ENCODE measurements around the gene ATR. TPM values are rescaled to one million over a fixed set of nuclear protein-coding genes. Genes with fewer than 3 reads are reported as not detected.

Gene ATR
- total and polyA plus RNA-seq, 4 donors, result 9.0 to 41.3 (median 23.3) TPM

DNA sequence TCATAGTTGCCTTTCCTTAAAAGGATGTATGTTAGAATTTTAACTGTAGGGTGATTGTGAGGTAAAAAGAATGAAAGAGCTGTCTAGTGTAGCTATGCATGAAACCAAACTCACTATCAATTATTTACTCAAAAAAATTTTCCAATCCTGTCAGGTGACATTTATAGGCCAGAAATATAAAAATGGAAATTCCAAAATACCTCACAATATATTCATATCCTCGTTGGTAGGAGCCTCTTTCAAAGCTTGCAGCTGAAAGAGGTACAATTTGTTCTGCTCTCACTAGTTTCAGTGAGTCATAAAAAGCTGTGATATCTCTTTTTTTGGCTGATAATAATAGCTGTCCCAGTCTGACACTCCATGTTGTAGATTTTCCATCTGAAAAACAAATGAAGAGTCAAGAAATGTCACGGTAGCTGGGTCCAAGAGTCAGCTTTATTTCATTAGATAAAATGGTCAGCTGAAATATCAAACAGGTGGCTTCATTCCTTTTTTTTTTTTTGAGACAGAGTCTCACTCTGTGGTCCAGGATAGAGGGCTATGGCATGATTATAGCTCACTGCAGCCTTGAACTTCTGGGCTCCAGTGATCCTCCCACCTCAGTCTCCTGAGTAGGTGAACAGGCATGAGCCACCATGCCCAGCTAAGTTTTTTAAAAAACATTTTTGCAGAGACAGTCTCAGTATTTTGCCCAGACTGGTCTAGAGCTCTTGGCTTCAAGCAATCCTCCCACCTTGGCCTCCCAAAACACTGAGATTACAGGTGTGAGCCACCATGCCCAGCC, 79.9 kb downstream of the ATR start:
- Histone ChIP-seq H3K4me1 (ENCODE audit: control insufficient read depth in 5 of 5, insufficient read depth in 5 of 5, low read length in 5 of 5) (no peaks in the 10 kb centered on the region), H3K27me3 (ENCODE audit: control insufficient read depth in 3 of 3, insufficient read depth in 3 of 3, low read length in 2 of 3) (no peaks in the 10 kb centered on the region), H3K9me3 (ENCODE audit: control insufficient read depth in 4 of 4, insufficient read depth in 3 of 4, low read length in 3 of 4) (no peaks in the 10 kb centered on the region), H3K4me3 (no peak overlapping the region), H3K36me3 (ENCODE audit: control insufficient read depth in 4 of 4, insufficient read depth in 4 of 4, low read length in 4 of 4) (peaks cover 3 to 19% (median 11%) of the 10 kb centered on the region in 4 donors), H3K9ac (ENCODE audit: insufficient read depth in 1 of 2, low read length in 2 of 2) (no peak overlapping the region), H3K27ac (ENCODE audit: low read depth in 1 of 2, low read length in 1 of 2) (no peak overlapping the region)
- DNase-seq (no peak), ATAC-seq (ENCODE audit: insufficient read depth, low FRiP score) (no peak)
- WGBS, 2 donors, result 75 to 80% methylated on average over 2 of the region's 2 CpGs
- TF ChIP-seq, protein P1, sequence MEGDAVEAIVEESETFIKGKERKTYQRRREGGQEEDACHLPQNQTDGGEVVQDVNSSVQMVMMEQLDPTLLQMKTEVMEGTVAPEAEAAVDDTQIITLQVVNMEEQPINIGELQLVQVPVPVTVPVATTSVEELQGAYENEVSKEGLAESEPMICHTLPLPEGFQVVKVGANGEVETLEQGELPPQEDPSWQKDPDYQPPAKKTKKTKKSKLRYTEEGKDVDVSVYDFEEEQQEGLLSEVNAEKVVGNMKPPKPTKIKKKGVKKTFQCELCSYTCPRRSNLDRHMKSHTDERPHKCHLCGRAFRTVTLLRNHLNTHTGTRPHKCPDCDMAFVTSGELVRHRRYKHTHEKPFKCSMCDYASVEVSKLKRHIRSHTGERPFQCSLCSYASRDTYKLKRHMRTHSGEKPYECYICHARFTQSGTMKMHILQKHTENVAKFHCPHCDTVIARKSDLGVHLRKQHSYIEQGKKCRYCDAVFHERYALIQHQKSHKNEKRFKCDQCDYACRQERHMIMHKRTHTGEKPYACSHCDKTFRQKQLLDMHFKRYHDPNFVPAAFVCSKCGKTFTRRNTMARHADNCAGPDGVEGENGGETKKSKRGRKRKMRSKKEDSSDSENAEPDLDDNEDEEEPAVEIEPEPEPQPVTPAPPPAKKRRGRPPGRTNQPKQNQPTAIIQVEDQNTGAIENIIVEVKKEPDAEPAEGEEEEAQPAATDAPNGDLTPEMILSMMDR (IDR thresholded peaks at IDR 0.05; ENCODE audit: control extremely low read depth, extremely low read depth), result no peak

DNA sequence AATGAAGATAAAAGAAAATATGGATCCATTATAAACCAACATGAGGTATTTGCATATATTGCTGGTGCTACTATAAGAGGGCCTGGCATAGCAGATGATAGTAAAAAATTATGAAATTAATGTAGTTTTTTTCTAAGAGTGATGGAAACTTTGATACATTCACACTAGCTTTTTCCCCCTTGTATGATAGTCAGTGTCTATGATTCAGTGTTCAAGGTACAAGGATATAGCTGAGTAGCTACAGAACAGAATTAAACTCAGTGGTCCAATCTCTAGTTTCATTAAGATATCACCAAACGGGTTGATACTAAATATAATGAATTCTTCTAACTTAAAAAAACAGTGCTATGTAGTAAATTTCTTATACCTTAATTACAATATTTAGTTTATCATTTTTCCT, 80.8 kb downstream of the ATR start:
- ATAC-seq (ENCODE audit: insufficient read depth, low FRiP score) (no peak), DNase-seq (no peak)
- TF ChIP-seq, protein P1 (IDR thresholded peaks at IDR 0.05; ENCODE audit: control extremely low read depth, extremely low read depth), result no peak
- Histone ChIP-seq H3K4me1 (ENCODE audit: control insufficient read depth in 5 of 5, insufficient read depth in 5 of 5, low read length in 5 of 5) (no peaks in the 10 kb centered on the region), H3K27ac (ENCODE audit: low read depth in 1 of 2, low read length in 1 of 2) (no peak overlapping the region), H3K4me3 (no peak overlapping the region), H3K27me3 (ENCODE audit: control insufficient read depth in 3 of 3, insufficient read depth in 3 of 3, low read length in 2 of 3) (no peaks in the 10 kb centered on the region), H3K9me3 (ENCODE audit: control insufficient read depth in 4 of 4, insufficient read depth in 3 of 4, low read length in 3 of 4) (no peaks in the 10 kb centered on the region), H3K9ac (ENCODE audit: insufficient read depth in 1 of 2, low read length in 2 of 2) (no peak overlapping the region), H3K36me3 (ENCODE audit: control insufficient read depth in 4 of 4, insufficient read depth in 4 of 4, low read length in 4 of 4) (peaks cover 4 to 18% (median 12%) of the 10 kb centered on the region in 4 donors)
- WGBS, 2 donors, result 94 to 100% methylated on average over 1 of the region's 1 CpG

DNA sequence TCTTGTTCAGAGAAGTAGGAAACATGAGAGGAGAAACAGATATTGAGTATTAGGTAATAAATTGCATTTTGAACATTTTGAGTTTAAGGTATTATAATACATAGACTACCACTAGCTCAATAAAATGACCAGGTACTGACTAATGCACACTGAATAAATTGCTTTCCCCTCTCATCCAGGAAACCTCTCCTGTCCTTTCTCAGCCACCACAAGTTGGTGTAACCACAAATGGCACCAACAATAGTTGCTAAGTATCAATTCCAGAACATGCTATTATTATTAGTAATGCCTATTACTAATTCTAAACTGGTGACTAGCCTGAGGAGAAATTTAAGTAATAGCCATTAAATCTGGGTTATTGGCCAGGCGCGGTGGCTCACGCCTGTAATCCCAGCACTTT, 83.4 kb downstream of the ATR start:
- Histone ChIP-seq H3K9ac (ENCODE audit: insufficient read depth in 1 of 2, low read length in 2 of 2) (no peak overlapping the region), H3K27ac (ENCODE audit: low read depth in 1 of 2, low read length in 1 of 2) (no peak overlapping the region), H3K4me1 (ENCODE audit: control insufficient read depth in 5 of 5, insufficient read depth in 5 of 5, low read length in 5 of 5) (no peaks in the 10 kb centered on the region), H3K27me3 (ENCODE audit: control insufficient read depth in 3 of 3, insufficient read depth in 3 of 3, low read length in 2 of 3) (no peaks in the 10 kb centered on the region), H3K4me3 (no peak overlapping the region), H3K36me3 (ENCODE audit: control insufficient read depth in 4 of 4, insufficient read depth in 4 of 4, low read length in 4 of 4) (peaks cover 8 to 29% (median 13%) of the 10 kb centered on the region in 4 donors), H3K9me3 (ENCODE audit: control insufficient read depth in 4 of 4, insufficient read depth in 3 of 4, low read length in 3 of 4) (no peaks in the 10 kb centered on the region)
- ATAC-seq (ENCODE audit: insufficient read depth, low FRiP score), result no peak
- 82 to 88% methylated on average over 3 of the region's 3 CpGs for WGBS, 2 donors
- TF ChIP-seq, protein P1 (IDR thresholded peaks at IDR 0.05; ENCODE audit: control extremely low read depth, extremely low read depth), result no peak
- no peak for DNase-seq

Measured in lung (tissue), 12 donors.